Thyroid gland (tissue), 4 donors: Measurements from ENCODE around the gene VSIG2.

Experiments used
- POLR2A ChIP-seq, 2 donors: fragments of 450-650 bp; IDR thresholded peaks; one replicate each; pipeline ENCODE4 v1.6.1; 2017; ENCODE audit warnings: antibody characterized with exemption in 2 of 2, mild to moderate bottlenecking in 2 of 2, moderate library complexity in 1 of 2
- TF ChIP-seq, protein P1 (sequence below), 6 experiments: fragments of 200-600 bp in 3 of 6; fragments of 450-650 bp in 3 of 6; sonication (generic) in 3 of 6; IDR thresholded peaks; one replicate each; pipeline ENCODE4 v1.5.1; 2016 to 2019; ENCODE audit warnings: antibody characterized with exemption in 6 of 6, mild to moderate bottlenecking in 2 of 6, inconsistent platforms in 1 of 6, moderate library complexity in 1 of 6

GRCh38 chr11:124700028-124700427, 52.0 kb downstream of the VSIG2 start:
- TF ChIP-seq, protein P1, sequence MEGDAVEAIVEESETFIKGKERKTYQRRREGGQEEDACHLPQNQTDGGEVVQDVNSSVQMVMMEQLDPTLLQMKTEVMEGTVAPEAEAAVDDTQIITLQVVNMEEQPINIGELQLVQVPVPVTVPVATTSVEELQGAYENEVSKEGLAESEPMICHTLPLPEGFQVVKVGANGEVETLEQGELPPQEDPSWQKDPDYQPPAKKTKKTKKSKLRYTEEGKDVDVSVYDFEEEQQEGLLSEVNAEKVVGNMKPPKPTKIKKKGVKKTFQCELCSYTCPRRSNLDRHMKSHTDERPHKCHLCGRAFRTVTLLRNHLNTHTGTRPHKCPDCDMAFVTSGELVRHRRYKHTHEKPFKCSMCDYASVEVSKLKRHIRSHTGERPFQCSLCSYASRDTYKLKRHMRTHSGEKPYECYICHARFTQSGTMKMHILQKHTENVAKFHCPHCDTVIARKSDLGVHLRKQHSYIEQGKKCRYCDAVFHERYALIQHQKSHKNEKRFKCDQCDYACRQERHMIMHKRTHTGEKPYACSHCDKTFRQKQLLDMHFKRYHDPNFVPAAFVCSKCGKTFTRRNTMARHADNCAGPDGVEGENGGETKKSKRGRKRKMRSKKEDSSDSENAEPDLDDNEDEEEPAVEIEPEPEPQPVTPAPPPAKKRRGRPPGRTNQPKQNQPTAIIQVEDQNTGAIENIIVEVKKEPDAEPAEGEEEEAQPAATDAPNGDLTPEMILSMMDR (IDR thresholded peaks at IDR 0.05), result no peak
- no peak for TF ChIP-seq POLR2A (IDR thresholded peaks at IDR 0.05)
